Endodermal cell (in vitro differentiated cells): Measurements from ENCODE around the gene PALLD. TPM values are rescaled to one million over a fixed set of nuclear protein-coding genes. Genes with fewer than 3 reads are reported as not detected.

Experiments used
- DNase-seq: peaks from one replicate; pipeline ENCODE4 v3.0.0-alpha.2; 2017
- H3K27ac ChIP-seq: 2 replicates; pipeline ENCODE4 v1.5.1; 2013; ENCODE audit warnings: mild to moderate bottlenecking, low read depth, low read length, moderate library complexity
- H3K27me3 ChIP-seq: 2 replicates; pipeline ENCODE4 v1.6.1; 2013; ENCODE audit warnings: mild to moderate bottlenecking, low read length, moderate library complexity; ENCODE audit not compliant: insufficient read depth, control insufficient read depth, poor library complexity, severe bottlenecking
- H3K36me3 ChIP-seq: 2 replicates; pipeline ENCODE4 v1.7.0; 2013; ENCODE audit warnings: mild to moderate bottlenecking, low read length, moderate library complexity; ENCODE audit not compliant: control insufficient read depth, insufficient read depth
- H3K4me1 ChIP-seq: one replicate; pipeline ENCODE4 v1.7.0; 2013; ENCODE audit warnings: low read length; ENCODE audit not compliant: control insufficient read depth, insufficient read depth
- H3K4me3 ChIP-seq: 2 replicates; pipeline ENCODE4 v1.5.1; 2013; ENCODE audit warnings: mild to moderate bottlenecking, low read length, moderate library complexity
- H3K9ac ChIP-seq: 2 replicates; pipeline ENCODE4 v1.6.1; 2013; ENCODE audit warnings: mild to moderate bottlenecking, low read length, moderate library complexity; ENCODE audit not compliant: poor library complexity, severe bottlenecking; ENCODE audit errors: extremely low read depth
- H3K9me3 ChIP-seq: 2 replicates; pipeline ENCODE4 v1.6.1; 2013; ENCODE audit warnings: mild to moderate bottlenecking, low read length, moderate library complexity; ENCODE audit not compliant: control insufficient read depth
- H3K27ac Mint-ChIP-seq: 2 replicates; pipeline ENCODE4 v1.8.0; 2020; ENCODE audit warnings: mixed read lengths
- H3K27me3 Mint-ChIP-seq: 2 replicates; pipeline ENCODE4 v1.8.0; 2021; ENCODE audit warnings: mild to moderate bottlenecking, mixed read lengths; ENCODE audit not compliant: insufficient read depth
- H3K36me3 Mint-ChIP-seq: 2 replicates; pipeline ENCODE4 v1.8.0; 2020; ENCODE audit warnings: low read depth, mixed read lengths
- H3K4me1 Mint-ChIP-seq: 2 replicates; pipeline ENCODE4 v1.8.0; 2020; ENCODE audit warnings: mixed read lengths
- H3K4me3 Mint-ChIP-seq: 2 replicates; pipeline ENCODE4 v1.8.0; 2020; ENCODE audit warnings: mild to moderate bottlenecking, moderate library complexity, mixed read lengths
- H3K9me3 Mint-ChIP-seq: 2 replicates; pipeline ENCODE4 v1.8.0; 2020; ENCODE audit warnings: mild to moderate bottlenecking, mixed read lengths
- WGBS, 2 experiments: methylation state at CpG; one replicate each; pipeline versions ENCODE4 v1.1.5 to v1.1.7; 2013; ENCODE audit warnings: missing lambda C conversion rate in 2 of 2, mixed read lengths in 1 of 2; ENCODE audit not compliant: insufficient coverage in 1 of 2, insufficient read length in 1 of 2; 5-methylcytosine and 5-hydroxymethylcytosine counted together
- total RNA-seq, 2 donors: library from RNA; stranded (reverse); fragmentation: NEBNext Ultra II Directional in 1 of 2; extraction: Animal tissue kit (Norgen Biotek cat#: 25700) in 1 of 2; gene quantifications; 2 replicates in 1 of 2; 3 replicates in 1 of 2; pipeline ENCODE4 v1.2.1, GENCODE V29; 2021
- TF ChIP-seq, protein P1 (sequence below): fragments of 200-600 bp; sonication (generic); conservative IDR thresholded peaks from 2 replicates; pipeline ENCODE4 v1.5.0; 2021; ENCODE audit warnings: antibody characterized with exemption, mild to moderate bottlenecking

PALLD gene
- total RNA-seq, 2 donors from 2014 or later: 51.8 to 86.7 TPM

DNA sequence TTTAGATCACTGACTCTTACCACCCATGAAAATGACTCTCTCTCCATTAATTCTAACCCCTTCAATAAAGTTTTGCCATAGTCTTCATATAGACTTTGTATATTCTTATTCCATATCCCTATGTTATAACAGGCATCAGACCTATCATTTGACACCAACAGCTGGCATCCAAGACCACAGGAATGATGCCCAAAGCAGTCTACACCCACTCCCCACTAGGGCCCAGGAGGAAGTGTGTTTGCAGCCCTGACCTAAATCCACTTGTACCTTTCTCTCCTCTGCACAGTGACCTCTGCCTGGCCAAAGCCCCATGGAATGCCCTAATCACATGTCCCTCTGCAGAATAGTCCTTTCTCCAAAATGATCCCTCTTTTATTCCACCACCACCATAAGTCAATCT, 294.0 kb downstream of the PALLD start:
- H3K4me1 Mint-ChIP-seq: peaks cover 27% of the 10 kb centered on the region
- H3K27me3 Mint-ChIP-seq: no peaks in the 10 kb centered on the region
- TF ChIP-seq, protein P1, sequence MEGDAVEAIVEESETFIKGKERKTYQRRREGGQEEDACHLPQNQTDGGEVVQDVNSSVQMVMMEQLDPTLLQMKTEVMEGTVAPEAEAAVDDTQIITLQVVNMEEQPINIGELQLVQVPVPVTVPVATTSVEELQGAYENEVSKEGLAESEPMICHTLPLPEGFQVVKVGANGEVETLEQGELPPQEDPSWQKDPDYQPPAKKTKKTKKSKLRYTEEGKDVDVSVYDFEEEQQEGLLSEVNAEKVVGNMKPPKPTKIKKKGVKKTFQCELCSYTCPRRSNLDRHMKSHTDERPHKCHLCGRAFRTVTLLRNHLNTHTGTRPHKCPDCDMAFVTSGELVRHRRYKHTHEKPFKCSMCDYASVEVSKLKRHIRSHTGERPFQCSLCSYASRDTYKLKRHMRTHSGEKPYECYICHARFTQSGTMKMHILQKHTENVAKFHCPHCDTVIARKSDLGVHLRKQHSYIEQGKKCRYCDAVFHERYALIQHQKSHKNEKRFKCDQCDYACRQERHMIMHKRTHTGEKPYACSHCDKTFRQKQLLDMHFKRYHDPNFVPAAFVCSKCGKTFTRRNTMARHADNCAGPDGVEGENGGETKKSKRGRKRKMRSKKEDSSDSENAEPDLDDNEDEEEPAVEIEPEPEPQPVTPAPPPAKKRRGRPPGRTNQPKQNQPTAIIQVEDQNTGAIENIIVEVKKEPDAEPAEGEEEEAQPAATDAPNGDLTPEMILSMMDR: no peak
- H3K4me3 Mint-ChIP-seq: no peak overlapping the region
- H3K27me3 ChIP-seq: no peaks in the 10 kb centered on the region
- H3K4me1 ChIP-seq: no peaks in the 10 kb centered on the region
- DNase-seq: no peak
- H3K27ac ChIP-seq: no peak overlapping the region
- H3K36me3 ChIP-seq: no peaks in the 10 kb centered on the region
- peaks cover 10% of the 10 kb centered on the region for H3K9me3 ChIP-seq
- no peak overlapping the region for H3K9ac ChIP-seq
- H3K9me3 Mint-ChIP-seq: peaks cover 7% of the 10 kb centered on the region
- H3K4me3 ChIP-seq: peak overlapping the region; percentile 2
- peaks cover 3% of the 10 kb centered on the region for H3K36me3 Mint-ChIP-seq
- H3K27ac Mint-ChIP-seq: peak overlapping the region; percentile 56

DNA sequence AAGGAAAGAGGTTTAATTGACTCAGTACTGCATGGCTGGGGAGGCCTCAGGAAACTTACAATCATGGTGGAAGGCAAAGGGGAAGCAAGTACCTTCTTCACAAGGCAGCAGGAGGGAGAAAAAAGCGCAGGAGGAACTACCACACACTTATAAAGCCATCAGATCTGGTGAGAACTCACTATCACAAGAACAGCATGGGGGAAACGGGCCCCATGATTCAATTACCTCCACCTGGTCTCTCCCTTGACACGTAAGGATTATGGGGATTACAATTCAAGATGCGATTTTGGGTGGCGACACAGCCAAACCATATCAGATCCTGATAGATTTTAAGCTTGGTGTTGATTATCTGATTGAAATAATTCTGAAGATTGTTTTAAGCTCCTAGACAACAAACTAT, 294.5 kb downstream of the PALLD start:
- peaks cover 7% of the 10 kb centered on the region for H3K9me3 Mint-ChIP-seq
- DNase-seq: peak; percentile 78
- no peaks in the 10 kb centered on the region for H3K27me3 Mint-ChIP-seq
- WGBS, 2 experiments: 33 to 75% methylated on average over 1 to 5 of the region's 5 CpGs
- peaks cover 10% of the 10 kb centered on the region for H3K9me3 ChIP-seq
- H3K4me3 Mint-ChIP-seq: no peak overlapping the region
- H3K27ac ChIP-seq: no peak overlapping the region
- H3K36me3 ChIP-seq: no peaks in the 10 kb centered on the region
- H3K36me3 Mint-ChIP-seq: peaks cover 3% of the 10 kb centered on the region
- H3K4me3 ChIP-seq: no peak overlapping the region
- TF ChIP-seq, protein P1: no peak
- no peaks in the 10 kb centered on the region for H3K4me1 ChIP-seq
- H3K9ac ChIP-seq: no peak overlapping the region
- peak overlapping the region; percentile 56 for H3K27ac Mint-ChIP-seq
- no peaks in the 10 kb centered on the region for H3K27me3 ChIP-seq
- H3K4me1 Mint-ChIP-seq: peaks cover 31% of the 10 kb centered on the region

DNA sequence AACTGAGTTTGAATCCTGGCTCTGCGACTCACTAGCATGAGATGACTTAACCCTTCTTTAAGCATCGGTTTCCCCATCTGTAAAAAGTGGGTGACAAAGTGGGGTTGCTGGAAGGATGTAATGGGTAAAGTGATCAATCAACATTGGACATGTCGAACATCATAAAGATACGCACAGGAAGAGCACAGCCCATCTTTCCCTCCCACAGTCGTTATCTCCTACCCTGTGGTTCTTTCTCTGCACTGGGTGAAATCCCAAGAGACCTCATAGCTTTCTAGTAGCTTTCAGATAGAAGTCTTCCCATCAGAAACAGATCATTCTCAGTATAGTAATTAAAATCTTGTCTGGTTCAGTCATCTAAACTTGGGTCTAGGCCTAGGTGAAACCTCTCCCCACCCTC, 296.7 kb downstream of the PALLD start:
- TF ChIP-seq, protein P1: no peak
- Histone ChIP-seq H3K9ac (no peak overlapping the region), H3K4me3 (no peak overlapping the region), H3K27ac (no peak overlapping the region), H3K36me3 (no peaks in the 10 kb centered on the region), H3K27me3 (no peaks in the 10 kb centered on the region), H3K4me1 (no peaks in the 10 kb centered on the region), H3K9me3 (peaks cover 10% of the 10 kb centered on the region)
- Mint-ChIP-seq H3K27me3 (no peaks in the 10 kb centered on the region), H3K9me3 (peaks cover 7% of the 10 kb centered on the region), H3K4me1 (peaks cover 41% of the 10 kb centered on the region), H3K27ac (no peak overlapping the region), H3K4me3 (no peak overlapping the region), H3K36me3 (peaks cover 3% of the 10 kb centered on the region)
- WGBS, 2 experiments: 94 to 98% methylated on average over 3 to 5 of the region's 5 CpGs
- no peak for DNase-seq
